Smooth muscle cell (in vitro differentiated cells): ENCODE results near the gene AK8. TPM values are rescaled to one million over a fixed set of nuclear protein-coding genes. Genes with fewer than 3 reads are reported as not detected.

Experiments used
- DNase-seq: peaks from one replicate; lab custom pipeline; 2025; ENCODE audit not compliant: unreplicated experiment; lab: John Stamatoyannopoulos, UW
- H2AFZ ChIP-seq: fragments of 200-600 bp; sonication (generic); 2 replicates; pipeline ENCODE4 v1.6.0; 2016; ENCODE audit warnings: antibody characterized with exemption, low read depth, mild to moderate bottlenecking
- H3F3A ChIP-seq: fragments of 200-600 bp; sonication (generic); 2 replicates; pipeline ENCODE4 v1.6.0; 2017; ENCODE audit warnings: antibody characterized with exemption, low read depth
- H3K27ac ChIP-seq: fragments of 200-600 bp; sonication (generic); 2 replicates; pipeline ENCODE4 v1.5.1; 2016; ENCODE audit warnings: low read depth, mild to moderate bottlenecking
- H3K27me3 ChIP-seq: fragments of 200-600 bp; sonication (generic); 2 replicates; pipeline ENCODE4 v1.6.1; 2016; ENCODE audit warnings: low read depth, mild to moderate bottlenecking
- H3K36me3 ChIP-seq: fragments of 200-600 bp; sonication (generic); 2 replicates; pipeline ENCODE4 v1.5.1; 2016; ENCODE audit warnings: low read depth
- H3K4me1 ChIP-seq: fragments of 200-600 bp; sonication (generic); 2 replicates; pipeline ENCODE4 v1.5.1; 2016; ENCODE audit warnings: low read depth
- H3K4me2 ChIP-seq: fragments of 200-600 bp; sonication (generic); 2 replicates; pipeline ENCODE4 v1.6.0; 2016; ENCODE audit warnings: mild to moderate bottlenecking
- H3K4me3 ChIP-seq: fragments of 200-600 bp; sonication (generic); 2 replicates; pipeline ENCODE4 v1.5.1; 2016; ENCODE audit warnings: mild to moderate bottlenecking
- H3K79me2 ChIP-seq: fragments of 200-600 bp; sonication (generic); 2 replicates; pipeline ENCODE4 v1.6.0; 2016; ENCODE audit warnings: low read depth, mild to moderate bottlenecking
- H3K9ac ChIP-seq: fragments of 200-600 bp; sonication (generic); 2 replicates; pipeline ENCODE4 v1.6.0; 2016; ENCODE audit warnings: low read depth
- H3K9me3 ChIP-seq: fragments of 200-600 bp; sonication (generic); replicated peaks from 2 replicates; pipeline ENCODE4 v1.5.1; 2016; ENCODE audit warnings: low read depth
- H4K20me1 ChIP-seq: fragments of 200-600 bp; sonication (generic); 2 replicates; pipeline ENCODE4 v1.6.0; 2016; ENCODE audit warnings: low read depth
- CTCF ChIP-seq: fragments of 200-600 bp; sonication (generic); IDR thresholded peaks from 2 replicates; pipeline ENCODE4 v1.5.1; 2017; ENCODE audit warnings: borderline replicate concordance, mild to moderate bottlenecking, antibody characterized with exemption; ENCODE audit not compliant: insufficient read depth, poor library complexity, severe bottlenecking
- WGBS: methylation state at CpG from one replicate; pipeline ENCODE4 v1.1.7; 2016; ENCODE audit warnings: low lambda C conversion rate; 5-methylcytosine and 5-hydroxymethylcytosine counted together
- polyA plus RNA-seq: library from polyadenylated mRNA; unstranded; fragments of >200 nt; fragmentation: Nextera tagmentation; extraction: Ambion mirVana; gene quantifications from 2 replicates; pipeline ENCODE4 v1.2.1, GENCODE V29; 2016
- total RNA-seq: library from RNA; depleted of rRNA; stranded (reverse); fragments of >200 nt; gene quantifications from 2 replicates; pipeline ENCODE4 v1.2.3, GENCODE V29; 2014

Gene AK8
- total and polyA plus RNA-seq, 2 experiments from 2014 or later: 0.67 to 1.4 TPM

GRCh38 chr9:132708769-132709430, 169.2 kb downstream of the AK8 start:
- no peaks in the 10 kb centered on the region for H3K4me1 ChIP-seq

GRCh38 chr9:132708239-132708638, 169.8 kb downstream of the AK8 start:
- H2AFZ ChIP-seq: no peak overlapping the region
- WGBS: 92% methylated on average over 8 of the region's 8 CpGs
- H3K9me3 ChIP-seq: no peaks in the 10 kb centered on the region
- H3K4me2 ChIP-seq: no peak overlapping the region
- no peaks in the 10 kb centered on the region for H4K20me1 ChIP-seq
- no peaks in the 10 kb centered on the region for H3K4me1 ChIP-seq
- H3K79me2 ChIP-seq: no peaks in the 10 kb centered on the region
- no peak for TF ChIP-seq CTCF
- no peaks in the 10 kb centered on the region for H3K27me3 ChIP-seq
- DNase-seq: no peak
- H3K27ac ChIP-seq: no peak overlapping the region
- H3K36me3 ChIP-seq: no peaks in the 10 kb centered on the region
- no peak overlapping the region for H3K4me3 ChIP-seq
- no peak overlapping the region for H3K9ac ChIP-seq
- no peaks in the 10 kb centered on the region for H3F3A ChIP-seq

More at GRCh38 chr9:132708769-132709430, 169.2 kb downstream of the AK8 start:
- Histone ChIP-seq H3K36me3 (no peaks in the 10 kb centered on the region), H4K20me1 (no peaks in the 10 kb centered on the region), H3K27ac (no peak overlapping the region), H3K4me2 (no peak overlapping the region), H3F3A (no peaks in the 10 kb centered on the region), H3K9ac (no peak overlapping the region), H3K9me3 (no peaks in the 10 kb centered on the region), H2AFZ (no peak overlapping the region), H3K27me3 (no peaks in the 10 kb centered on the region), H3K79me2 (no peaks in the 10 kb centered on the region), H3K4me3 (no peak overlapping the region)
- TF ChIP-seq CTCF: no peak
- no peak for DNase-seq
- 90% methylated on average over 23 of the region's 23 CpGs for WGBS

- no peak for TF ChIP-seq CTCF
- H3K9ac ChIP-seq: no peak overlapping the region
- H3K27ac ChIP-seq: no peak overlapping the region
- no peak overlapping the region for H3K4me3 ChIP-seq
- no peaks in the 10 kb centered on the region for H3K27me3 ChIP-seq
- H3K4me1 ChIP-seq: no peaks in the 10 kb centered on the region
- H4K20me1 ChIP-seq: no peaks in the 10 kb centered on the region
- WGBS: 87% methylated on average over 2 of the region's 2 CpGs
- H3F3A ChIP-seq: no peaks in the 10 kb centered on the region
- H3K79me2 ChIP-seq: no peaks in the 10 kb centered on the region
- DNase-seq: no peak
- no peak overlapping the region for H2AFZ ChIP-seq
- H3K36me3 ChIP-seq: no peaks in the 10 kb centered on the region
- H3K4me2 ChIP-seq: no peak overlapping the region
- H3K9me3 ChIP-seq: no peaks in the 10 kb centered on the region
These were observed 174.7 kb downstream of the AK8 start for GRCh38 chr9:132703336-132703735.

GRCh38 chr9:132702254-132702653, 175.8 kb downstream of the AK8 start:
- WGBS: 86% methylated on average over 1 of the region's 1 CpG
- Histone ChIP-seq H3K4me2 (no peak overlapping the region), H4K20me1 (no peaks in the 10 kb centered on the region), H3K79me2 (no peaks in the 10 kb centered on the region), H3K4me1 (no peaks in the 10 kb centered on the region), H3K4me3 (no peak overlapping the region), H3K9me3 (peaks cover 5% of the 10 kb centered on the region), H3K36me3 (no peaks in the 10 kb centered on the region), H2AFZ (no peak overlapping the region), H3K27me3 (no peaks in the 10 kb centered on the region), H3F3A (no peaks in the 10 kb centered on the region), H3K9ac (no peak overlapping the region), H3K27ac (no peak overlapping the region)
- TF ChIP-seq CTCF: no peak
- DNase-seq: no peak
